Stimulated activated CD4-positive, alpha-beta T cell treated with anti-CD3 and anti-CD28 coated beads, Interleukin-2, amount 100 ng/mL, for 24 hours (primary cell): ENCODE measurements around the gene GALNT2.

ENCODE experiments used
- DNase-seq, 2 donors: peaks; one replicate each; pipeline ENCODE4 v3.0.0-alpha.2; 2020

The GALNT2 gene

DNA sequence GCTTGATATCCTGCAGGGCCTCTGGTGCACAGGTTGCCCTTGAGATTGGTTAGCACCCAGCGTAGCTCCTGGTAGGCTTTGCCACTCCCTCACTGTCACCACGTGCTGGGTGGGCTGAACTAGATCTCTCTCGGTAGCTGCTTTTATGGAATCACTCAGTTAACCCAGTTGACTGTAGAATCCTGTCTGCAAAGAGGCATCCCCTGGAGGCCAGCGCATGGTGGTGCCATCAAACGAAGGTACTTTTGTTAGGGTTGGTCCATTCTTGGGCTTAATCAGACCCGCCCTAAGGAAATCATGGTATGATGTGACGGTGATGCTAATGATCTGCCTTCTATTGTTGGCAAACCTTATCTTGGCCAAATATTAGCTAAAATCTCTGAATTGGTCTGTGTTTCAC lies 153.4 kb downstream of the GALNT2 start:
- no peak for DNase-seq

DNA sequence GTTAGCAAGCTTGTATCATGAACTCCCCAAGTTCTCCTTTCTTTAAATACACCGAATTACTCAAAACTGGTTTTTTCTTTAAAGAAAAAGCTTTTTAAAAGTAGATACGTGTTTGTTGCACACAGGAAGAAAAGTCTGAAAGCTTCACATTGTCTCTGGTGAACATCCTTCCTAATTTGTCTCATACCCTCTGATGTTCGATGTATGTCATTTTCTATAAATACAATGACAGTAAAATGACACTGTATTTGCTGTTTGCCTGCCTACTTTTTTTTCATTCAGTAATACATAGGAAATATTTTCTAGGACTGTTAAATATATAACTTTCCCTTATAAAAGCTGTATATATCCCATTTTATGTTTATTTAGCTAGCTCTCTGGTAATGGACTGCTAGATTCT lies 153.9 kb downstream of the GALNT2 start:
- DNase-seq = no peak

DNA sequence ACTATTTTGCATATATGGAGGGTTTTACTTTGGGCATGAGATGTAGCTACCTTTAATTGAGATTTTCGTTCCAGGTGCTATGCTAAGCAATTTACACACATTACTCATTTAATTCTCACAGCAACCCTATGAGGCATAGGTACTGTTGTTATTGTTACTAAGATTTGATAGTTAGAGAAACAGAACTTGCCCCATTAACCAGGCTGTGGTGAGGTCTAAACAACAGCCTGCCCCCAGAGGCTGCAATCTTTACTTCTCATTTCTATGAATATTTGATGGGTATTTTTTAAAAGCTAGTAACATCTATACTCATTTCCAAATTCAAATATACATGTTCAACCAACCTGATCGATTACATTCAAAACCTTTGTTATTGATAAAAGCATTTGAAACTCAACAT lies 155.6 kb downstream of the GALNT2 start:
- no peak for DNase-seq

DNA sequence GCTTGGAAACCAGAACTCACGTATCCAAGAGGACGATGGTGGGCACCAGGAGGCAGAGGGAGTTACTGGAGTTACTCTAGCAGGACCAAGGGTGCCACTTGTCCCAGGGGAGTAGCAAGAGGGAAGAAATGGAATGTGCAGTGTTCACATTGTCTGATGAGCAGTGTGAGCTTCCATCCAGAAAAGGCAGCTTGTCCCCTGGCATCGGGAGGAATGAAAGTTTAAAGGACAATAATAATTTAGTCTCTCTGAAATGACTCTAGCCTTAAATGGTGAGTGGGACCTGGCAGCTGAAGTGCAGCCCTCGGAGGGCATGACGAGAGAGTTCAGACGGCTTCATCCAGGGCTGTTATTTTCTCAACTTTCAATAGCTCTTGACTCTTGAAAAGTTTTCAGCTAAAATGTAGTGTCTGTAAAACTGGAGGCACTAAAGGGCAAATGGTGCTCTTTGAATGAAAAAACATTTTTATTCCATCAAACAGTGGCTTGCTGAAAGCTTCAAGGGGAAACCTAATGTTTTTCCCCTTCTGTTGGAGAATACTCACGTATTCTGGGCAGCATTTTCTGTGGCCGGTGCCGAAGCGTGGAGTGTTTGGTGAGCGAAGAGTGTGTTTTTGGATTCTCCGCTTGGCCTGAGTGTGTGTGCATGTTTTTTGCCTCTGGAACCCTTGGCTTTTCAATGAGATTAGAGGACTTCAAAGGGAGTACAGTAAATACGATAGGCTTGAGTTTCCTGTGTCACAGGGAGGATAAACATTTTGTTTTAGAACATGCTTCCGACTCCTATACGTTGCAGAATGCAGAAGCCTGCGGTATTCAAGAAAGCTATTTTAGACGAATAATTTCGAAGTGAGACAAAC lies 157.3 kb downstream of the GALNT2 start:
- no peak for DNase-seq

DNA sequence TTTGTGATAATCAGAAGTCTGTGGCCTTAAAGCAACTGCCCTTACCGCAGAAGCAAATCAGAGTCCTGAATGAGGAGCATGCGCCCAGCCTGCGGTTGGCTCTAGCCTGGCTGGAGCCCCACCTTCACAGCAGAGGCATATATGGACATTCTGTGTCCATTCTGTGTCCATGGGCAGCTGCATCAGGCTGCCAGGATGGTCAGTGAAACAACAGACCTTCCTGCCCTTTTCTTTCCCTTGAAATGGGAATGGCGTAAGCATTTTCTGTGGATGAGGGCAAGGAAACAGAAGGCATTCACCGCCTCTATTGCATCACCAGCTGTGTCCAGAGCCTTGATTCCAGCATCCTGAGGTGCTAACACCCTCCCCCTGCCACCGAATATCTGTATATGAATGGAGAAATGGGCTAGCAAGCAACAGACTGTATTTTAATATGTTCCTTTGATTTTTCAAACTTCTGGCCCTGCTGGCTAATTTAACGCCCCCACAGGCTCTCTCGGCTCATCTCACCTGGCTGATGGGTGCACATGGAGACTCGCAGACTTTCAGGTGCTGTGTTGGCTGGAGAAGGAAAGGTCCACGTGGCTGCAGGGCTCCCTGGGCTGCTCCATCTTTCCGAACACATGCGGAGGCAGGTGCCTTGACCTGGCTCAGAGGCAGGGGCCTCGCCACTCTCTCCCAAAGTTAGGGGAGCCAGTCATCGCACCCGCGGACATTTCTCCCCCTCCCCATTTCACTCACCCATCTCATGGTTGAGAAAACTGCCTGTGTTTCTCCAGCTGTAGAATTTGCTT lies 159.2 kb downstream of the GALNT2 start:
- DNase-seq = no peak

DNA sequence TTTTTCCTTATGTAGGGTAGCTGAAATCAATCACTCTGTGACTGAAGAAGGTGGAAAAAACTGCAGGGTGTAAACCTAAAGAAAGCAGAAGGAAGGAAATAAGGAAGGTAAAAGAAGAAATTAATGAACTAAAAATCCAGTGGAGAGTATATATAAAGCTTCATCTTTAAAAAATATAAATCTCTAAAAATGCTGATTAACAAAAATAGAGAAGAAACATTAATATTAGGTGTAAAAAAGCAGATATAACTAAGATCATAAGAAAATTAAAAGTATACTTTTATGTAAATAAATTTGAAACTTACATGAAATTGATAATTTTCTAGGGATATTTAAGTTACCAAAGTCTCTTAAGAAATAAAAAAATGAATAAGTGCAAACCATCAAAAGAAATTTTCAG lies 159.8 kb downstream of the GALNT2 start:
- DNase-seq = no peak

DNA sequence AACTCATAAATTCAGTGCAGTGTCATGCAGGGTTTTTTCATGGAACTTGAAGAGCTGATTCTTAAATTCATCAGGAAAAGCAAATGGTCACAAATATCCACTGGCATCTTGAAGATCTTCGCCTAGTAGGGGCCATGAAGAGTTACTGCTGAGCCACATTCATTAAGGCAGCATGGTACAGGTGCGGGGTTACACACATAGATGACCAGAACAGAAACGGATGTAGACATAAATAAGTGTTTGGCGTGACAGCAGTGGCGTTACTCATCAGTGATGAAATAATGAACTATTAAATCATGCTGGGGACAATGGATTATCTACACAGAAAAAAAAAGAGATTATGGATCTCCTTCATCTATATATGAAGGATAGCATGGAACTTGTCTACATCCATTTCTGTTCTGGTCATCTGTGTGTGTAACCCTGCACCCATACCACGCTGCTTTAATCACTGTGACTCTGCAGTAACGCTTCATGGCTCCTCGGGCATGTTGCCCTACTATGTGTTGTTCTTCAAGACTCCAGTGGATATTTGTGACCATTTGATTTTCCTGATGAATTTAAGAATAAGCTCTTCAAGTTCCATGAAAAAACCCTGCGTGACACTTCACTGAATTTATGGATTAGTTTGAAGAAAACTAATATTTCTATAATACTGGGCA lies 161.3 kb downstream of the GALNT2 start:
- DNase-seq = no peak

DNA sequence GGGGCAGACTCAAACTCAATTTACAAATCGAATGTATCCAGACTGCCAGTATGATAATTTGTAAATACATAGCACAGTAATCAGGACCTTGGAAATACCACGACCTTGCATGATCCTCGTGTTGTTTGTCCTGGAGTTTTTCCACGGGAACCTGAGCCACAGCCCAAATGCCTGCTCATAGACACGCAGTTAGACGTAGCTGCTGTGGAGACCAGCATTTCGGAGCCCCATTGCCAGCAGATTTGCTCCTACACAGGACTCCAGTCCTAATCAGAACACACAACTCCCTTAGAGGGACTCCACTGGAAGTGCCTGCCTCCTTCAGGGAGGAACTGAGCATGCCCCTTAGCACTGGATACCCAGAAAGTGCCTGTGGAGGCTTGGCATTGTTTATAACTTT lies 163.2 kb downstream of the GALNT2 start:
- no peak for DNase-seq

DNA sequence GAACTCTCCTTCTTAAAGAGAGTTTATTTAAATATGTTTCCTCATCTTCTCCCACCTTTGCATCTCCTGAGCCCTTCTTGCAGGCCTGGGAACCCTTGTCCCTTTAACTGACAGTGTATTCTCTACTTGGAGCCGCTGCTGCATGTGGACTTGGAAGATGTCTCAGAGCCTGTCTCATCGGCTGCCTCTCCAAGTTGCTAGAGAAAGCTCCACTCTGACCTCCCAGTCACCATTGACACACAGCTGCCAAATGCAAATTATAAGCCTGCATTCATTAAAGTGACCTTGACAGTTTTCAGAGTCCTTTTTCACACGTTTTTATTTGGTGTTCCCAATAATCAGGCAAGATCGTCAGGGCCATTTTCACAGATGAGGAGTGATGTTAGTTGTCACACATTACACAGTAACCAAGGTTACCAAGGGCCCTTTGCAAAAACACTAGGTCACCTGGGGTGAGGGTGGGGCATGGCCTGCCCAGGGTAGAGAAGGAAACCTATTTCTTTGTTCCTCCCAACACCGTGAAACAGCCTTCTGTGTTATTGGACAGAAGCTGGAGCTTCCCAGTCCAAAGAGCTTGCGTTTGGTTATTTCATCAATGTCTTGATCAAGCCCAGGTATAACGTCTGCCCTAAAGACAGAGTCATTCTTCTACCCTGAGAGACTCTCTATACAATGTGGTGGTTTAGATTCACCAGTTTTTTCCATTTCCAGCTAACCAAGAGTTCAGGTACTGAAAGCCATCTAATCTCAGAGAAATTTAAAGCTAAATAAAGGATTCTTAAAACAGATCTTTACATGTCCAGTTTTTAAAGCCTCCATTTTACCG lies 164.1 kb downstream of the GALNT2 start:
- DNase-seq = no peak

DNA sequence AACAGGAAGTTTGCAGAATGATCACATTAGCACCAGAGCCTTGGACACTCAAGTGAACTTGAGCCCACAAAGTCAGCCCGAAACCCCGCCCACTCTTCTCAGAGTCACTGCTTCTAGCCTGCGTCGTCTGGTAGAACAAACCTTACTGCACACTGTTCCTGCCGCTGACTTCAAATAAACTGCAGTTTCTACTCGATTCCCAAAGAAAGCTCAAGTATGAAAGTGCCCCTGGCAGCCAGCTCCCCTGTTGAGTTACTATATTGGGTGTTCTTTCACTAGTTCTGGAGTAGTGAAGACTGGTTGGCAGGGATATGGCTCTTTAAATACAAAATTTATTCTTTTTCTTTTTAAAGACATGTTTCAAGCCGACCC lies 164.7 kb downstream of the GALNT2 start:
- DNase-seq = no peak

DNA sequence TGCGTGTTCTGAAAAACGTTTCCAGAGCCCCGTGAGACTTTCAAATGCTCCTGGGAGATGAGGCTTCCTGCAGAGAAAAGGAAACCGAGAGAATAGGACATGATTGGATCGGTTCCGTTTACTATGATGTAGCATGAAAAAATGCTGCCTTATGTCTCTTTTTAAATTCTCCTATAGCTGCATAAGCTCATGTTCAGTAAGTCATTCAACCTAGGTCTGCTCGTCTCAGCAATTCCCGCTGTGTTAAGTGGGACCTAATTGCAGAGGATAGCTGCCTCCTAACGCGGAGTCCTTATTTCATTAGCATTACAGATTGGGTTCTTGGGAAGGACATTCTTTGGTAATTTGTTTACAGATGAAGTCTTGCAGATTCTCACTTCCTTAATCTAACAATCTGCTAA lies 165.3 kb downstream of the GALNT2 start:
- DNase-seq = no peak

DNA sequence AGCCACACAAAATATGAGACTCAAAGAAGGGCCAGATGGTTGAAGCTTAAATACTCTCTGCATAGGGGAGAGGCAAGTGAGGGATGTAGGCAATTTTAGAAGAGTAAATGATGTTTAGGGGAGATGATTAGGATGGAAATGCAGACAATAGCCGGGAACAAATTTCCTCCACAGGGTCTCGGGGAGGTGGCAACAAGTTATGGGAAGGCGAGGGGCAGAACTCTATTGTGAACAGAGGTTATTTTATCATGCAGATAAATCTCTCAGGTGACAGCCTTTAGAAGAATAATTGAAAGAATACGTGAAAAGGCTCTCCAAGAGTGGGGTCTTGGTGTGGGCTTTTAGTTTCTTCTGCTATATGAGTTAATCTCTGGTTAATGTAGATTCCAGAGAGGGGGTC lies 166.7 kb downstream of the GALNT2 start:
- no peak for DNase-seq

DNA sequence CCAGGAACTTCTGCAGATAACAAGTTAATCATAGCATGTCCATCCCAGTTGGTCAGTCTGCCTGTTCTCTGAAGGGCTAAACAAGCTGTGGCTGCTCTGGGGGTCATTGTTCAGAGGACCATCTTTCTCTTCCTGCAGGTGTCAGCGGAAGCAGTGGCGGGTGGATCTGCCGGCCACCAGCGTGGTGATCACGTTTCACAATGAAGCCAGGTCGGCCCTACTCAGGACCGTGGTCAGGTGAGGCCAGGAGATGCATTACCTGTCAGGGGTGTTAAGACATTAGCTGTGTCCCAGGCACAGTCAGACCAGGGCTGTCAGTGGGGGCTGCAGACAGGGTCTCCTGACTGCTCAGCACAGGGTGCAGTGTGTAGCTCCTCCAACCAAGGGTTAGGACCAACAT lies 168.8 kb downstream of the GALNT2 start:
- DNase-seq = no peak

DNA sequence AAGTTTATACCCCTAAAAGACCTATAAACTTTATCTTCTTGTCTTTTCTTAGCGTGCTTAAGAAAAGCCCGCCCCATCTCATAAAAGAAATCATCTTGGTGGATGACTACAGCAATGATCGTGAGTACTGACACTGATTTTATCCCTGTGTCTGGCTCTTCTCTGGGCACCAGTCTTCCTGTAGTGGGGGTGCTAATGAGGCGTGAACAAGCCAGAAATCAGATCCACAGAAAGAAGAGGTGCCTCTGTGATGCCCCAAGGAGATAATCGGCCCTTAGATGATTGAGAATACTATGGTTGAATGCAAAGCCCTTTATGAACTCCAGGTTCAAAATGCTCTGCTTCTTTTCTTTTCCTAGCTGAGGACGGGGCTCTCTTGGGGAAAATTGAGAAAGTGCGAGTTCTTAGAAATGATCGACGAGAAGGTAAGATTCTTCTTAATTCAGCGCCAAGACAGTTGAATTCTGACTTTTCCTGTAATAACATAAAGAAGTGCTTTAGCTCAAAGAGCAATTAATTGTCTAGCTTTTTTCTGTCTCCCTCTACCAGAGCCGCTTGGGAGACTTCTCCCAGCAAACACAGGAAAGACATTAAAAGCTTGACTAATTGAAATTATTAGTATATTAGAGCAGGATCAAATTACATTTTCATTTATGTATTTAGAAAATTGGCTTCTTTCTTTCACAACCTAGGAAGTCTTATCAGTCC lies 169.4 kb downstream of the GALNT2 start:
- DNase-seq = no peak

DNA sequence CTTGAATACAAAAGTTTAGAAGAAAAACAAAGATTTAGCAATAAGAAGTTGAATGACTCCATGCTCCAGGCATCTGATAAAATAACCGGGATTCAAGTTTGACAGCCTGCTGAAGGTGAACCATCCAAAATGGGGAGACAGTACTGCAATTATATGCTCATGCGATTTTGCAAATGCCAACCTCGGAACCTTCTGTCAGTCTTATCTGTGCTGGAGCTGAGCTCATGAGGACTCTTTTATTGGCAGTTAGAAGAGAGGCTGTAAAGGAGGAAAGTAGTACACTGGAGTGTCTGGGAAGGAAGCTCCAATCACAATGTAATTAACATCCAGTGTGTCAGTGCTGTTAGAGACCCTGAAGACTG lies 170.0 kb downstream of the GALNT2 start:
- no peak for DNase-seq

DNA sequence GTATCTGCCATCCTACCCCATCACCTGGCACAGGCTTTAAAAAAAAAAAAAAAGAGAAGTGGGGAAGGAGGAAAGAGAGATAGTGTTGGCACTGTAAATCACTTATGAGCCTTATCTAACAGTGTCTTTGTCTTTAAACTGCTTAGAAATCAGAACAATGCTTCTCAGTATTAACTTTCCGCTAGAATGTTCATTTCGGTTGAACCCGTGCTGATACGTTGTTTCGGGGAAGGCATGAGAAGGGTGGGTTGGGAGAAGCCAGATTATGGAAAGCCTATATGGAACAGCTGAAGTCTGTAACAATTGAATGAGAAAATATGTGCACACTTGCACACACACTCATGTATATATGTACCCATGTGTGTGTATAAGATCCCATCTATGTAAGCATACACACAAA lies 170.8 kb downstream of the GALNT2 start:
- DNase-seq = no peak

DNA sequence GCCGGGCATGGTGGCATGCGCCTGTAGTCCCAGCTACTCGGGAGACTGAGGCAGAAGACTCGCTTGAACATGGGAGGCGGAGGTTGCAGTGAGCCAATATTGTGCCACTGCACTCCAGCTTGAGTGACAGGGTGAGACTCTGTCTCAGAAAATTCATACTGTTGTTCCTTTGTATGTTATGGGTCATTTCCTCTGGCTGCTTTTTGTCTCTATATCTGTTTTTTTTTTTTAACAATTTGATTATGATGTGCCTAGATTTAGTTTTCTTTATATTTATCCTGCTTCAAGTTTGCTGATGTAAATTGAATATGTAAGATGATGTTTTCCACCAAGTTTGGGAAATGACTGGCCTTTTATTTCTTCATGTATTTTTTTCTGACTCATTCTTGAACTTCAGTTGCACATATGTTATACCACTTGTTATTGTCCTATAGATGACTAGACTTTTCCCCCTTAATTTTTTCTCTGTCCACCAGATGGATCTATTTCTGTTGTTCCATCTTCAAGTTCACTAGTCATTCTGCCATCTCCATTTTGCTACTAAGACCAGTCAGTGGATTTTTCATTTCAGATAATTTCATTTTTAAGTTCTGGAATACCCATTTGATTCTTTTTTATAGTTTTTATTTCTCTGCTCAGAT lies 173.5 kb downstream of the GALNT2 start:
- DNase-seq = no peak

DNA sequence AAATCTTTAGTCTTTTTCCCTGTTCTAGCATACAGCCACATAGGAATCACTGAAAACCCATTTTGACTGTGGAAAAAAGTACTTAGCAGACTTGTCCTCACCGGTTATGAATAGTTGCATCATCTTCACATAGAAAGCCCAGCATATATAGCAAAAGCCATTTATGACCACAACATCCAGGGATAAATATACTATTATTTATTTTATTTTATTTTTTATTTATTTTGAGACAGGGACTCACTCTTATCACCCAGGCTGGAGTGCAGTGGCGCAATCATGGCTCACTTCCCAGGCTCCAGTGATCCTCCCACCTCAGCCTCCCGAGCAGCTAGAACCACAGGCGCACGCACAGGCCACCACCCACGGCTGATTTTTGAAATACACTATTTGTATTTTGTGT lies 175.3 kb downstream of the GALNT2 start:
- no peak for DNase-seq

DNA sequence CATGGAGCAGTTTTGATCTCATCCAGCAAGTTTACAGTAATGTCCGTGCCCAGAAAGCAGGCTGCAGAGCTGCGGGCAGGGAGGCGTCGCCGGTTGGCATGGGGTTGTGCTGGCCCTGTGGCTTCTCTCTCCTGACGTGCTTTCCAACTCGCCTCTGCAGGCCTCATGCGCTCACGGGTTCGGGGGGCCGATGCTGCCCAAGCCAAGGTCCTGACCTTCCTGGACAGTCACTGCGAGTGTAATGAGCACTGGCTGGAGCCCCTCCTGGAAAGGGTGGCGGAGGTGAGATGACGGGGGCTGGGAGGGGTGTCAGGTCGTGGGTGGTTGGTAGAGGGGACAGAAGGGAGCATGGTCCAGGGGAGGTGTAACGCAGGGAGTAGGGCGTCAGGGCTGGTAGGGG lies 176.1 kb downstream of the GALNT2 start:
- DNase-seq = no peak

DNA sequence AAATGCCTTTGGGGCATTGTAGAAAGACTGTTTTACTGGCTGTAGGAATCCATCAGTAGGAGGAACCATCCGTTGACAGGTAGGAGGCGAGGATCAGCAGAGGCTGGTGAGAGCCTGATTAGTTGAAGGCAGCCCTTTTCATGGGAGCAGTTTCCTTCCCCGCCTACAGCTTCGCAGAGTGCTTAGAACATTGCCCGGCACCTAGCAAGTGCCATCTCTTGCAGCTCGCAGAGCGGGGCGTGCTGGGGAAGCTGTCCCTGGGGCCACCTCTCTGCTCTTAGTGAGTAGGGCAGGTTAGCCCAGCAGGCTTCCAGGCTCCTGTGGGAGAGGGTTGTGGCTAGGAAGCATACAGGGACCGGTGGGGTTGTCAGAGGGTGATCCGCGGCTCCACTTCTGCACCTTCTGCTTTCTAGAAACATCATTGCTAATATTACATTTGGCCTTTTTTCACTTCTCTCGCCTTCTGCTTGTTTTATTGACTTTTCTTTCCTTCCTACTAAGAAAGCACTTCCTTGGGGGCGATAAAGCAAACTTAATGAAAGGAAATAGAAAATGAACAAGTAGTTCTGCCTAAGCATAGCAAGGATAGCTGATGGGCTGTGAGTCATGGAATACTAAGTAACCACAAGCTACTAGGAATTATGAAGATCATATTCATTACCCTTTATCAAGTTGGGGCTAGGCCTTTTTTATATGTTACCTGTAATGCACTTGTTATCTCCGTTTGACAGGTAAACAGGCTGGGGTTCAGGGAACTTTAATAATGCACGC lies 176.7 kb downstream of the GALNT2 start:
- DNase-seq = no peak

DNA sequence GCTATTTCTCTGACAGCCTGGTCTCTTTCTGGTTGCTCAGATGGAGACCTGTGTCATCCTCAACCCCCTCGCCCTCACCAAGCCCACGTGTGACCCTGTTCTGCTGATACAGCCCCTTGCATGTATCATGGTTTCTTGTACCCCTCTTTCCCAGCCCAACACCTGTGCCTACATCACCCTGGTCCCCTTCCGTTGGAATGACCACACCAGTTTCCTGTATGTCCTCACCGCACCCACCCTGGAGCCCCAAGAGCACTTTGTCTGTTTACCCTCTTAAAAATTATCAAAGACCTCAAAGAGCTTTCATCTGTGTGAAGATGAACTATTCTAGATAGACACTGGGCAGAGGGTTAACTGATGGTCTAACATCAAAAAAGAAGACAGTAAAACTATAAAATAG lies 179.5 kb downstream of the GALNT2 start:
- no peak for DNase-seq
